SU-DHL-6 (cell line): ENCODE measurements around the gene THBS2.

Source experiments
- H2AFZ ChIP-seq: fragments of 200-600 bp; sonication (generic); 2 replicates; pipeline ENCODE4 v1.6.1; 2014; ENCODE audit warnings: low read depth, mild to moderate bottlenecking, moderate library complexity, mixed read lengths, antibody characterized with exemption, low read length; ENCODE audit not compliant: severe bottlenecking
- H3F3A ChIP-seq: fragments of 200-600 bp; shearing (Covaris generic); 2 replicates; pipeline ENCODE4 v1.6.0; 2016; ENCODE audit warnings: antibody characterized with exemption, mild to moderate bottlenecking; ENCODE audit not compliant: insufficient read depth
- H3K27ac ChIP-seq: fragments of 200-600 bp; sonication (generic); 2 replicates; pipeline ENCODE4 v1.5.1; 2016; ENCODE audit warnings: low read depth, mild to moderate bottlenecking, low read length, moderate library complexity, mixed read lengths
- H3K27me3 ChIP-seq: fragments of 200-600 bp; sonication (generic), shearing (Covaris generic); 2 replicates; pipeline ENCODE4 v1.6.0; 2014; ENCODE audit warnings: mild to moderate bottlenecking, low read length
- H3K36me3 ChIP-seq: fragments of 200-600 bp; sonication (generic); 2 replicates; pipeline ENCODE4 v1.6.1; 2014; ENCODE audit warnings: mild to moderate bottlenecking, low read length, mixed read lengths
- H3K4me2 ChIP-seq: fragments of 300-600, 200-600 bp; shearing (Covaris generic), sonication (generic); 2 replicates; pipeline ENCODE4 v1.6.0; 2014; ENCODE audit warnings: low read length, low read depth, mild to moderate bottlenecking; ENCODE audit not compliant: poor library complexity, severe bottlenecking
- H3K4me3 ChIP-seq: fragments of 200-600 bp; sonication (generic); 2 replicates; pipeline ENCODE4 v1.5.1; 2014; ENCODE audit warnings: antibody characterized with exemption, low read length, mild to moderate bottlenecking, mixed read lengths; ENCODE audit not compliant: insufficient read depth, poor library complexity, severe bottlenecking
- H3K79me2 ChIP-seq: fragments of 200-600 bp; sonication (generic); 2 replicates; pipeline ENCODE4 v1.6.1; 2014; ENCODE audit warnings: mild to moderate bottlenecking, low read length, moderate library complexity; ENCODE audit not compliant: insufficient read depth
- H3K9ac ChIP-seq: fragments of 200-600 bp; sonication (generic); 2 replicates; pipeline ENCODE4 v1.7.0; 2014; ENCODE audit warnings: mild to moderate bottlenecking, low read length
- H3K9me2 ChIP-seq: fragments of 200-600 bp; sonication (generic); replicated peaks from 2 replicates; pipeline ENCODE4 v1.6.1; 2014; ENCODE audit warnings: low read length; ENCODE audit not compliant: insufficient read depth
- H3K9me3 ChIP-seq: fragments of 200-600 bp; sonication (generic); 2 replicates; pipeline ENCODE4 v1.6.1; 2014; ENCODE audit warnings: low read length, mixed read lengths; ENCODE audit not compliant: insufficient read depth
- H4K20me1 ChIP-seq: fragments of 200-600 bp; sonication (generic); 2 replicates; pipeline ENCODE4 v1.6.1; 2014; ENCODE audit warnings: low read depth, mild to moderate bottlenecking, antibody characterized with exemption, low read length, moderate library complexity, mixed read lengths
- EZH2phosphoT487 ChIP-seq: fragments of 200-600 bp; sonication (generic), shearing (Covaris generic); conservative IDR thresholded peaks from 2 replicates; pipeline ENCODE4 v1.6.1; 2018; ENCODE audit warnings: mild to moderate bottlenecking, antibody characterized with exemption, low read length, moderate library complexity, mixed read lengths
- TF ChIP-seq, protein P1 (sequence below): fragments of 200-600 bp; sonication (generic); IDR thresholded peaks from one replicate; pipeline ENCODE4 v1.5.1; 2017; ENCODE audit warnings: antibody characterized with exemption, mild to moderate bottlenecking, low read length, moderate library complexity; ENCODE audit not compliant: insufficient read depth, poor library complexity, severe bottlenecking

THBS2 gene

DNA sequence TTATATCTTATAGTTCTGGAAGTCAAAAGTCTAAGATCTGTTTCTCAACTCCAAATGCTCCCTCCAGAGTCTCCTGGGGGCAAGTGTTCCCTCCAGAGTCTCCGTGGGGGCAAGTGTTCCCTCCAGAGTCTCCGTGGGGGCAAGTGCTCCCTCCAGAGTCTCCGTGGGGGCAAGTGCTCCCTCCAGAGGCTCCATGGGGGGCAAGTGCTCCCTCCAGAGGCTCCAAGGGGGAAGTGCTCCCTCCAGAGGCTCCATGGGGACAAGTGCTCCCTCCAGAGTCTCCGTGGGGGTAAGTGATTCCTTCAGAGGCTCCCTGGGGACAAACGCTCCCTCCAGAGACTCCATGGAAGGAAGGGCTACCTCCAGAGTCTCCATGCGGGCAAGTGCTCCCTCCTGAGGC, 34.0 kb upstream of the THBS2 start:
- no peak overlapping the region for H2AFZ ChIP-seq
- no peaks in the 10 kb centered on the region for H4K20me1 ChIP-seq
- H3K9me2 ChIP-seq, result no peaks in the 10 kb centered on the region
- TF ChIP-seq EZH2phosphoT487, result no peak
- TF ChIP-seq, protein P1, sequence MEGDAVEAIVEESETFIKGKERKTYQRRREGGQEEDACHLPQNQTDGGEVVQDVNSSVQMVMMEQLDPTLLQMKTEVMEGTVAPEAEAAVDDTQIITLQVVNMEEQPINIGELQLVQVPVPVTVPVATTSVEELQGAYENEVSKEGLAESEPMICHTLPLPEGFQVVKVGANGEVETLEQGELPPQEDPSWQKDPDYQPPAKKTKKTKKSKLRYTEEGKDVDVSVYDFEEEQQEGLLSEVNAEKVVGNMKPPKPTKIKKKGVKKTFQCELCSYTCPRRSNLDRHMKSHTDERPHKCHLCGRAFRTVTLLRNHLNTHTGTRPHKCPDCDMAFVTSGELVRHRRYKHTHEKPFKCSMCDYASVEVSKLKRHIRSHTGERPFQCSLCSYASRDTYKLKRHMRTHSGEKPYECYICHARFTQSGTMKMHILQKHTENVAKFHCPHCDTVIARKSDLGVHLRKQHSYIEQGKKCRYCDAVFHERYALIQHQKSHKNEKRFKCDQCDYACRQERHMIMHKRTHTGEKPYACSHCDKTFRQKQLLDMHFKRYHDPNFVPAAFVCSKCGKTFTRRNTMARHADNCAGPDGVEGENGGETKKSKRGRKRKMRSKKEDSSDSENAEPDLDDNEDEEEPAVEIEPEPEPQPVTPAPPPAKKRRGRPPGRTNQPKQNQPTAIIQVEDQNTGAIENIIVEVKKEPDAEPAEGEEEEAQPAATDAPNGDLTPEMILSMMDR, result no peak
- no peaks in the 10 kb centered on the region for H3F3A ChIP-seq
- H3K27me3 ChIP-seq, result 0 out of 2 replicates have a peak, but pooled peaks cover 2% of the 10 kb centered on the region
- no peak overlapping the region for H3K27ac ChIP-seq
- no peaks in the 10 kb centered on the region for H3K36me3 ChIP-seq
- H3K79me2 ChIP-seq, result no peaks in the 10 kb centered on the region
- H3K9ac ChIP-seq, result no peak overlapping the region
- no peaks in the 10 kb centered on the region for H3K9me3 ChIP-seq
- H3K4me2 ChIP-seq, result no peak overlapping the region
- H3K4me3 ChIP-seq, result no peak overlapping the region

DNA sequence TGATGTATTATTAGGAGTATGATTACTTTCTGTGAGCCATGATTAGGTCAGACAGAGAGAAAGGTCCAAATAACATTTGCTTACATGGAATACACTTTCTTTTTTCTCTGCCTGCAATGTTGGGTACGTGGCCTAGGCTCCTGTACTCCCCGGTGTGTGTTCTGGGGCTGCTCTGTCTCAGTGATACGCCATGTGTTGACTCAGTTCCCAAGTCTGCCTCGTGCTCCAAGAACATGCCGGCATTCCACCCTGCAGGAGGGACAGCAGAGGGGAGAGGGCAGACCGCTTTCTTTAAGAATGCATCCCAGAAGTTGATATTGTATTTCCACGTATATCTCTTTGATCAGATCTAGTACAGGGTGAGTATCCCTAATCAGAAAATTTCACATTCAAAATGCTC, 33.3 kb upstream of the THBS2 start:
- no peaks in the 10 kb centered on the region for H3K36me3 ChIP-seq
- TF ChIP-seq, protein P1, result no peak
- TF ChIP-seq EZH2phosphoT487, result no peak
- no peaks in the 10 kb centered on the region for H4K20me1 ChIP-seq
- no peak overlapping the region for H3K27ac ChIP-seq
- H3K9me3 ChIP-seq, result no peaks in the 10 kb centered on the region
- no peak overlapping the region for H2AFZ ChIP-seq
- H3K4me3 ChIP-seq, result no peak overlapping the region
- H3K27me3 ChIP-seq, result 0 out of 2 replicates have a peak, but pooled peaks cover 2% of the 10 kb centered on the region
- no peaks in the 10 kb centered on the region for H3K79me2 ChIP-seq
- no peak overlapping the region for H3K9ac ChIP-seq
- no peaks in the 10 kb centered on the region for H3K9me2 ChIP-seq
- H3F3A ChIP-seq, result no peaks in the 10 kb centered on the region
- H3K4me2 ChIP-seq, result no peak overlapping the region

DNA sequence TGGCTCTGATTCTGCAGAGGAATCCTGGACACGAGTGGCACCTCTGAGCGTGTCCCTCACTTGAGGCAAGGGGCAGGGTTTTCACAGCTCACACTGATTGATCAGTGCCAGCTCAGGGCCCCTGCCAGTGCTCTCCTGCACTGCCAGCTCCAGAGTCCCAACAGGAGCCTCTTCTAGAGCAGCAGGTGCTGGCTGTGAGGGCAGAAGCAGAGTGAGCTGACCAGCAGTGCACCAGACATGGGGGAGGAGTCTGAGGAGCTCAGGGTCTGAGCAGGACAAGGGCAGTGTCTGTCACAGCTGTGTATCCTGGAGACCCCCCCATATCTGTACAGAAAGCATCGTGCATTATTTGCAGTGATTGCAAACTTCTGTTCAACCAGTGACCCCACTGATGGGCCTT, 31.5 kb upstream of the THBS2 start:
- H3K79me2 ChIP-seq, result no peaks in the 10 kb centered on the region

More for the DNA sequence above, 31.5 kb upstream of the THBS2 start:
- H3F3A ChIP-seq, result no peaks in the 10 kb centered on the region
- no peak for TF ChIP-seq EZH2phosphoT487
- TF ChIP-seq, protein P1, result no peak
- no peaks in the 10 kb centered on the region for H3K9me2 ChIP-seq
- no peaks in the 10 kb centered on the region for H3K27me3 ChIP-seq
- no peak overlapping the region for H3K4me3 ChIP-seq
- no peaks in the 10 kb centered on the region for H4K20me1 ChIP-seq
- H3K36me3 ChIP-seq, result no peaks in the 10 kb centered on the region
- H2AFZ ChIP-seq, result no peak overlapping the region
- H3K9me3 ChIP-seq, result no peaks in the 10 kb centered on the region
- no peak overlapping the region for H3K9ac ChIP-seq
- no peak overlapping the region for H3K4me2 ChIP-seq
- H3K27ac ChIP-seq, result no peak overlapping the region
